Measurements from ENCODE around the gene PHKB.

Gene PHKB

DNA sequence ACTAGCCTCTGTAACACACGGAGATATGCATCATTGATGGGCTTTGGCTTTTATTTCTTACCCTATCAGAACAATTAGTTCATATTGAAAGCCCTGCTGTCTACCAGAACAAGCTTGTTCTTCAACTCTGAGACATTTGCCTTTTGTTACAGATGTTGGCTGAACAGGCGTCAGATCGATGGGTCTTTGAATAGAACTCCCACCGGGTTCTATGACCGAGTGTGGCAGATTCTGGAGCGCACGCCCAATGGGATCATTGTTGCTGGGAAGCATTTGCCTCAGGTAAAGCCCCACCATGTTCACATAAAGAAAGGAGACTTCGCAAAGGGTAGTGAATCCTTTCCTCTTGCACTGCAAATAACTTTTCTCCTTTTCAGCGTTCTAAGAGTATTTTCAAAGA lies 232.1 kb downstream of the PHKB start:
- no peak for DNase-seq (ENCODE audit: low read depth)

- DNase-seq (ENCODE audit: low read depth), result no peak
Observed at GRCh38 chr16:47694543-47694942, 233.4 kb downstream of the PHKB start.

GRCh38 chr16:47695756-47696155 lies 234.6 kb downstream of the PHKB start:
- no peak for DNase-seq (ENCODE audit: low read depth)

- no peak for DNase-seq (ENCODE audit: low read depth)
Observed at GRCh38 chr16:47697826-47698225, 236.7 kb downstream of the PHKB start.

DNA sequence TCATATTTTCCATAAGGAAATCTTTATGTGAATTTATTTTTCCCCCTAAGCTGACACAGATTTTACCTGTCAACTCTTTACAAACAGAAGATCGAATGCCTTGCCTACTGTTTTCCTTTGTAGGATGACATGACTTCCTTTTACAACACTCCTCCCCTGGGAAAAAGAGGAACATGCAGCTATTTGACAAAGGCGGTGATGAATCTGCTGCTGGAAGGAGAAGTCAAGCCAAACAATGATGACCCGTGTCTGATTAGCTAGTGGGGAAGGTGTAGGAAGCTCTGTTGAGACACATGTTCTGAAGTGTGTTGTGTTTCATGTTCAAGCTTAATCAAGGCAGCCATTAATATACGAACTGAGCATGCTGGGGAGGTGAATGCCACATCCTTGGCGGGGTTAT lies 238.0 kb downstream of the PHKB start:
- DNase-seq (ENCODE audit: low read depth), result no peak

GRCh38 chr16:47700857-47701587 lies 239.9 kb downstream of the PHKB start:
- no peak for DNase-seq (ENCODE audit: low read depth)

DNA sequence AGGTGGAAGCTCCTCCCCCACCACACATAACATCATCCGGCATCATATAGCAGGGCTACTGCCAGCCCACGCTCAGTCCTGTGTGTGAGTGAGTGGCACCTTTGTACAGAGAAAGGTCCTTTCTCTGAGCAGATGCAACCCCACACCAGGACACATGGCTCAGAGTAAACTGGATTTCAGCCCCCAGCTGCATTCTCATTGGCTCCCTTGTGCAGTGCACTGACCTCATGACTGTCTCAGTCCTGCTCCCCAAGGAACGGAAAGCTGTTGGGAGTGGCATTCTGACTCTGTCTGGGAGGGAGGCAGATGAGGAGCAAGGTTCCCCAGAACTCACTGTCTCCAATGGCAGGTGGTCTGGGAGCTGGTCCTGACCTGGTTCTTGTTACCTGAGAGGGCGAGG lies 244.1 kb downstream of the PHKB start:
- no peak for DNase-seq (ENCODE audit: low read depth)

GRCh38 chr16:47711809-47712208 lies 250.7 kb downstream of the PHKB start:
- DNase-seq (ENCODE audit: low read depth), result no peak

GRCh38 chr16:47712276-47713224 lies 251.4 kb downstream of the PHKB start:
- no peak for DNase-seq (ENCODE audit: low read depth)

- peak; percentile 82 for DNase-seq (ENCODE audit: low read depth)
Observed at GRCh38 chr16:47713225-47713595, 252.1 kb downstream of the PHKB start.

- DNase-seq (ENCODE audit: low read depth), result peak; percentile 15
Observed at GRCh38 chr16:47715442-47716083, 254.4 kb downstream of the PHKB start.

- peak; percentile 72 for DNase-seq (ENCODE audit: low read depth)
Observed at GRCh38 chr16:47716571-47716970, 255.4 kb downstream of the PHKB start.

DNA sequence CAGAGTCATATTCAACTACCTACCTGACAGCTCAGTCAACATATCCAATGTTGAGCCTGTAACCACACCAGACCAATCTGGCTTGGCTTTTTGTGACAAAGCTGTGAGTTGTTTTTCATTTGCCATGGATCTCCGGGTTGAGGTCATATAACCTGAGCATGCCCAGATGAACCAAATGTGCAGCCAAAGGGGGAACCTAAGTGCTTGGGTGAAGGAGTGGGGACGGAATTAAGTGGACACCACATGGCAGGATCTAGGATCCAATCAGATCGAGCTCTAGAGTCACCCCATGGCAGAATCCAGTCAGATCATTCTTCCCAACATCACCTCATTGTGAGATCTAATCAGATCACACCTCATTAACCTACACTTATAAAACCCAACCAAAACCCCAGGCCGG lies 258.6 kb downstream of the PHKB start:
- no peak for DNase-seq (ENCODE audit: low read depth)

- no peak for DNase-seq (ENCODE audit: low read depth)
Observed at GRCh38 chr16:47721006-47721637, 260.0 kb downstream of the PHKB start.

GRCh38 chr16:47722046-47722445 lies 260.9 kb downstream of the PHKB start:
- no peak for DNase-seq (ENCODE audit: low read depth)

DNA sequence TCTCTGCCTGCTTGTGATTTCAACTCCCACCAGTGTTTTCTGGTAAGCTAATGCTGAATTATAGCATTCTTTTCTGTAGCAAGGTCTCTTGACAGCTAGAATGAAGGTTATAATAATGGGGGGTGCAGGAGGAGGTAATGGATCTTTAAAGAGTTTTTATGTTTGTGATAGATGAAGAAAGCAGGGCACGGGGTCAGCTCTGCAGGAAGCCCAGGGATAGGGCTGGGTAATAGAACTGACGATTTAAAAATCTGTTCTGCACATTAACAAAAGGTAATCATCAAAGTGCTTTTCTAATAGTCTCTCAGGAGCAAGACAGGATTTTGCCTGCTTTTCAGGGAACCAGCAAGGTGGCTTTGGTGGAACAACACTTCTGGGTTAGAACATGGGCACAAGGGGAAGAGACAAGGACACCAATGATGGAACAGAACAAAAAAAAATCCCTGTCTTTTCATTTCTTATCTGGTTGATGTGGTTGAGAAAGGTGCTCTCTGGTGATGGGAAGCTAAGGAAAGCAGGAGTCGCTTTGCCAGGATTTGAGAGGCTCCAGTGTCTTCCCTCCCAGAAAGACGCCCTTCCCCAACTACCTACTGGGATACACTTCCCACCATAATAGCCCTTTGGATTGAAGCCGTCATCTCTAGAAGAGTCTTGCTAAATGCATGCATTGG lies 263.1 kb downstream of the PHKB start:
- DNase-seq (ENCODE audit: low read depth), result no peak

DNA sequence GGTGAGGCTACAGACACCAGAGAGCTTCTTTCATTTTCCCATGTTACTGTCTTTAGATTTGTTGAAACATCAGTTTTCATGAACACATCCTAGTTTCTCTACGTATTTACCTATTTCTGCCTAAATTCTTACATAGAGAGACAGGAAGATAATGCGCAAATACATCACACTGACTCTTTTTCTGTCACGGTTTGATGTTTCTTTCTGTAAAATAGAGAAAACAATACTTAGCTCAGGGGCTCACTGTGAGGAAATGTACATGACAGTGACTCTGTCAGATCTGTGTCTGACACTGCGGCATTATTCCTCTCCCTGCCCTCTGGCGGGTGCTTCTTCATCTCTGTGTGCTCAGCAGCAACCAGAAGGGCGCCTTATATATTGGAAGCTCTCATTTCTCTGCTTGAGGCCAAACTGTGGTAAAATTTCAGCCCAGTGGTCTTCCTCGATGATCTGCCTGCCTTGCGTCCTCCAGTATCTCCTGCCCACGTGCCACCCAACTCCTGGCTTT lies 264.1 kb downstream of the PHKB start:
- DNase-seq (ENCODE audit: low read depth), result no peak

- peak; percentile 49 for DNase-seq (ENCODE audit: low read depth)
Observed at GRCh38 chr16:47726031-47726675, 265.0 kb downstream of the PHKB start.

- DNase-seq (ENCODE audit: low read depth), result no peak
Observed at GRCh38 chr16:47727131-47727530, 266.0 kb downstream of the PHKB start.

- DNase-seq (ENCODE audit: low read depth), result no peak
Observed at GRCh38 chr16:47728205-47728604, 267.1 kb downstream of the PHKB start.

DNA sequence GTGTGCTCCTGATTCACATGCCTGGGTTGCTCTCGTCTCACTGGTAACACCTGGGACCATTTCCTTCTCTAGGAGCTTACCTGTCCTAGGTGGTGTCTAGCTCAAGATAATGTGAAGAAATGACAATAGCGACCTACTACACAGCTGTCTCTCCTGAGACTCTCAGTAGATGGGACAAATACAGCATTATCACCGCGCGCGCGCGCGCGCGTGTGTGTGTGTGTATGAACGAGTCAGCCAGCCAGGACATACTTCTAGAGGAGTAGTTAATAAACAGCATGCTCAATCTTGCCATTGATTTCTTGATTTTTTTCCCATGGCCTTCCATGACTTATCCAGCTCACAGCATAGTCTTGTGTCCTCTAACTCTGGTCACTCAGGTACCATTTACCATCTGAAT lies 268.6 kb downstream of the PHKB start:
- no peak for DNase-seq (ENCODE audit: low read depth)
